Body of pancreas (tissue), 4 donors: ENCODE results near the gene ASXL1.

Source experiments
- CTCF ChIP-seq, 7 experiments: fragments of 450-650 bp in 4 of 7; fragments of 200-600 bp in 3 of 7; sonication (generic) in 3 of 7; IDR thresholded peaks; one replicate each; pipeline ENCODE4 v1.5.1; 2016 to 2019; ENCODE audit warnings: antibody characterized with exemption in 7 of 7
- POLR2A ChIP-seq, 3 donors: fragments of 450-650 bp; IDR thresholded peaks; one replicate each; pipeline ENCODE4 v1.6.1; 2016; ENCODE audit warnings: antibody characterized with exemption in 3 of 3, mild to moderate bottlenecking in 2 of 3

DNA sequence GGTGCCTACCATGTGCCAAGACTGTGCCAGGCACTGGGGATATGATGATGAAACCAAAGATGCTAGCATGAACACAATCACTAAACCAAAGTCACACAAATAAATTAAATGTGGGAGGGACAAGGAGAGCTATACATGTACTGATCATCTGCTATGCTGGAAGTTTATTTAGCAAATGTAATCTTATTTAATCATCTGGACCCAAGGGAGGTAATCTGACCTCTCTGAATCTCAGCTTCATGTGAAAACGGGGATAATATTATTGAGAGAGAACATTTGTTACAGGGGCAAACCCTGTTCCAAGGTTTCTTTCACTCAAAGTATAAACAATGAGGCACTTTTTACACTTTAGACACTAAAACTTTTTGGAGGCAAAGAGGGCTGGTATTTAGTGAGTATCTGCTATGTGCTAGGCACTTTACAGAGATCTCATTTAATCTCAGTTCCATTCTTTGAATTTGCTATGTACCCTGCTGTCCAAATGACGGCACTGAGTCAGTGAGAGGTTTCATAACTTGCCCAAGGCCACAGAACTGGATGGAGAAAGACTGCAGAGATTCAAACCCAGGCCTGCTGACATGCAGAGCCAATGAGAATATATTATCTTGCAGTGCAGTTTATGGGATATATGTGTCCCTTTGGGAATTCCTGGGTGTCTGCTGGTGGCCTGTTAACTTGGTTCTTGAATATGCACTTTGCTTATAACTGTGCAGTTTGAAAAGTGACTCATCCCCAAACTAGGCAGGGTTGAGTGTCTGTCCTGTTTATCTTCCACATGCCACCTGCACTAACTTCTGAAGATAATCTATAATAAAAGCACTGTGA, 3.3 kb upstream of the ASXL1 start:
- TF ChIP-seq CTCF (IDR thresholded peaks at IDR 0.05) (no peak), POLR2A (IDR thresholded peaks at IDR 0.05) (no peak)
